CD4-positive, CD25-positive, alpha-beta regulatory T cell (primary cell): Measurements from ENCODE around the gene TIE1. TPM values are rescaled to one million over a fixed set of nuclear protein-coding genes. Genes with fewer than 3 reads are reported as not detected.

Experiments used
- ATAC-seq, 2 donors: fragments of 150-1000 bp; cut with Tn5 transposase; one replicate each; pipeline ENCODE4 v1.10.0; 2021; ENCODE audit warnings: low read depth in 2 of 2, moderate number of reproducible peaks in 2 of 2, moderate library complexity in 1 of 2
- DNase-seq, 3 donors: peaks; one replicate each; pipeline versions ENCODE4 v3.0.0 to v3.0.0-alpha.2; 2012 to 2022; ENCODE audit warnings: mixed read lengths in 1 of 3
- H3K27ac ChIP-seq: one replicate; pipeline ENCODE4 v1.7.0; 2013; ENCODE audit warnings: mild to moderate bottlenecking, low read length; ENCODE audit not compliant: insufficient read depth, poor library complexity, severe bottlenecking
- H3K27me3 ChIP-seq: one replicate; pipeline ENCODE4 v1.7.0; 2013; ENCODE audit warnings: low read length; ENCODE audit not compliant: control insufficient read depth, insufficient read depth
- H3K36me3 ChIP-seq: one replicate; pipeline ENCODE4 v1.7.0; 2013; ENCODE audit warnings: mild to moderate bottlenecking, low read length, moderate library complexity; ENCODE audit not compliant: control insufficient read depth, insufficient read depth
- H3K4me1 ChIP-seq: 2 replicates; pipeline ENCODE4 v1.7.0; 2013; ENCODE audit warnings: mild to moderate bottlenecking, low read length; ENCODE audit not compliant: insufficient read depth, control insufficient read depth, poor library complexity, severe bottlenecking
- H3K4me3 ChIP-seq: one replicate; pipeline ENCODE4 v1.7.0; 2013; ENCODE audit warnings: low read depth, mild to moderate bottlenecking, low read length, moderate library complexity
- H3K9me3 ChIP-seq, 2 experiments: 1 replicate in 1 of 2; 2 replicates in 1 of 2; pipeline ENCODE4 v1.7.0; 2013; ENCODE audit warnings: low read length in 2 of 2, mild to moderate bottlenecking in 1 of 2, moderate library complexity in 1 of 2; ENCODE audit not compliant: control insufficient read depth in 2 of 2
- H3K27ac Mint-ChIP-seq, 3 donors: one replicate each; pipeline ENCODE4 v1.8.0; 2020 to 2022; ENCODE audit warnings: mild to moderate bottlenecking in 3 of 3, mixed read lengths in 3 of 3, moderate library complexity in 2 of 3
- H3K27me3 Mint-ChIP-seq: one replicate; pipeline ENCODE4 v1.8.0; 2022; ENCODE audit warnings: mild to moderate bottlenecking, mixed read lengths
- H3K36me3 Mint-ChIP-seq: one replicate; pipeline ENCODE4 v1.8.0; 2020; ENCODE audit warnings: mixed read lengths
- H3K4me1 Mint-ChIP-seq, 4 donors: one replicate each; pipeline ENCODE4 v1.8.0; 2020 to 2022; ENCODE audit warnings: mixed read lengths in 4 of 4, mild to moderate bottlenecking in 1 of 4
- H3K4me3 Mint-ChIP-seq, 4 donors: one replicate each; pipeline ENCODE4 v1.8.0; 2020 to 2022; ENCODE audit warnings: mild to moderate bottlenecking in 4 of 4, mixed read lengths in 4 of 4, moderate library complexity in 3 of 4
- H3K9me3 Mint-ChIP-seq, 7 donors: one replicate each; pipeline ENCODE4 v1.8.0; 2020 to 2022; ENCODE audit warnings: mixed read lengths in 7 of 7, mild to moderate bottlenecking in 3 of 7, moderate library complexity in 2 of 7
- polyA plus RNA-seq, 4 donors: library from polyadenylated mRNA; unstranded; fragments of 300-500 nt; fragmentation: Illumina TruSeq; gene quantifications; one replicate each; pipeline ENCODE4 v1.2.3, GENCODE V29; 2021
- total RNA-seq: library from RNA; stranded (reverse); gene quantifications from one replicate; pipeline ENCODE4 v1.2.3, GENCODE V29; 2022

Gene TIE1
- total and polyA plus RNA-seq, 5 donors from 2014 or later: 1.3 TPM; not detected in 4

DNA sequence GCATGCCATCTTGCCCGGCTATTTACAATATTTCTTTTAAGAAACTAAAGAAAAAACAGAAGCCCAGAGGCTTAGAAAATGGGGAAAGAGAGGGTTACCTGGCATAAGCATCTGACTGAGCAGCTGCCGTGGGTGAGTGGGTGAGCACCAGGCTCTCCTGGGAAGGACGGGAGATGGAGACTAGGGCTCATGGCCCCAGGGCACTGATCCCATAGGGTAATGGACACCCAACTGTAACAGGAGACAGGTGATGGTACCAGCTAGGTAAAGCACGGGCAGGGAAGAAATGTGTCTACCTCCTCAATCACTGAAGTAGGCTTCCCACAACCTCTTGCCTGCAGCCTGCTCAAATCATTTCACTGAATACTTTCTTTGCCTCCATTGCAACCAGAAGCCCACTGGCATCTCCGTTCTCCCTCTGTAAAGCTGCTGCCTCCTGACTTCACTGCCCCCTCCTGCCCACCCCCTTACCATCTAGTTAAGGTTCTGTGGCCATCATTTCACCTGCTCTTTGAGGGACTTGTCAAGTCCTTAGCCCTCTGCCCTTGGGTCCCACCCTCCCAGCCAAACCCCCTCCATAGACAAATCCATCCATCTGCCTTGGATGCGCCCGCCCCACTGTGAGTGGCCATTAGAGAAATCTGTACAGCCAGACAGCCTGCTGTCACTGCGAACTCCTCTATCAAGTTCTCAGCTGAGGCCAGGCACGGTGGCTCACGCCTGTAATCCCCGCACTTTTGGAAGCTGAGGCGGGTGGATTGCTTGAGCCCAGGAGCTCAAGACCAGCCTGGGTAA lies 24.8 kb upstream of the TIE1 start:
- Mint-ChIP-seq H3K36me3 (peaks cover 5% of the 10 kb centered on the region), H3K4me3 (no peak overlapping the region), H3K9me3 (peaks cover 0 to 6% (median 2%) of the 10 kb centered on the region in 7 donors), H3K27ac (no peak overlapping the region), H3K27me3 (peaks cover 7% of the 10 kb centered on the region), H3K4me1 (peaks cover 0 to 20% (median 9%) of the 10 kb centered on the region in 4 donors)
- Histone ChIP-seq H3K27ac (no peak overlapping the region), H3K36me3 (no peaks in the 10 kb centered on the region), H3K4me3 (no peak overlapping the region), H3K27me3 (no peaks in the 10 kb centered on the region), H3K9me3 (no peaks in the 10 kb centered on the region), H3K4me1 (peaks cover 5% of the 10 kb centered on the region)
- DNase-seq (no peak), ATAC-seq (no peak)

GRCh38 chr1:43276673-43277072 lies 24.1 kb upstream of the TIE1 start:
- Histone ChIP-seq H3K4me1 (peaks cover 5% of the 10 kb centered on the region), H3K27me3 (no peaks in the 10 kb centered on the region), H3K36me3 (no peaks in the 10 kb centered on the region), H3K9me3 (no peaks in the 10 kb centered on the region), H3K4me3 (no peak overlapping the region), H3K27ac (no peak overlapping the region)
- no peak for ATAC-seq
- Mint-ChIP-seq H3K4me1 (peaks cover 0 to 14% (median 8%) of the 10 kb centered on the region in 4 donors), H3K27ac (no peak overlapping the region), H3K27me3 (peaks cover 4% of the 10 kb centered on the region), H3K4me3 (no peak overlapping the region), H3K36me3 (peaks cover 5% of the 10 kb centered on the region), H3K9me3 (peaks cover 0 to 6% (median under 1%) of the 10 kb centered on the region in 7 donors)
- no peak for DNase-seq

DNA sequence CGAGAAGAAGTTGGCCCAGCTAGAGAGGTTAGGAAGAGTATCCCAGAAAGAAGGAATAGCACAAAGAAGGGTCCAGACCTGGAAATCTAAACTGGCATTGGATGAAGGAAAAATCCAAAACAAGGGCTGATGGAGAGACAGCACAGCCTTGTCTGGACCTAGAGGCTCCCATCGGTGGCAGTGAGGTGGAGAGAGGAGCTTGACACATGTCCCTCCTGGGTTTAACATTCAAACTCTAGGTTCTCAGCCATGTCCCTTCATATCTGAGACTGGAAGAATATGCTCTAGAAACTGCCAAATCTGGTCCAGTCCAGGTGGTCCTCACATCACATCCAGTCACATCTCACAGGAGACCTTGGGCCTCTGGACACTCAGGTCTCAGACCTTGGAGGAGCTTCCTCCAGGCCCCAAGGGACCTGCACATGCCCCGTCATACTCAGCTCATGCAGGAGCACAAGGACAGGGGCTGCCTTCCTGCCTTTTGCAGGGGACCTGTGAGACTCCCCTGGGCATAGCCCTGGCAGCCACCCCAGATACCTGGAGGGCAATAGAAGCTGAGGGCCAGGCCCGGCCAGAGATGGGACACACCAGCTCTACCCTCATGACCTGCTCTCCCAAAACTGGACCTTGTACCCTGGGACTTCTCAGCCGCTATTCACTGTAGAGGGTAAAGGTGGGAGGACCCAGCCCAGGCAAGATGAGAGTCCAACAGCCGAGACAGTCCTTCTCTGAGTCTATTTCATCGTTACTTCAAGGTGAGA lies 23.5 kb upstream of the TIE1 start:
- peaks cover 0 to 11% (median 8%) of the 10 kb centered on the region in 4 donors for H3K4me1 Mint-ChIP-seq
- ATAC-seq: no peak

GRCh38 chr1:43279161-43279560 lies 21.6 kb upstream of the TIE1 start:
- Mint-ChIP-seq H3K4me3 (no peak overlapping the region), H3K27ac (no peak overlapping the region), H3K27me3 (peaks cover 4% of the 10 kb centered on the region), H3K9me3 (peaks cover 0 to 5% (median 0%) of the 10 kb centered on the region in 7 donors), H3K4me1 (peaks cover 0 to 11% (median 8%) of the 10 kb centered on the region in 4 donors), H3K36me3 (peaks cover 5% of the 10 kb centered on the region)
- Histone ChIP-seq H3K9me3 (no peaks in the 10 kb centered on the region), H3K36me3 (no peaks in the 10 kb centered on the region), H3K27me3 (no peaks in the 10 kb centered on the region), H3K4me1 (peaks cover 4% of the 10 kb centered on the region), H3K27ac (no peak overlapping the region), H3K4me3 (no peak overlapping the region)
- DNase-seq (no peak), ATAC-seq (no peak)

More for the DNA sequence above, 23.5 kb upstream of the TIE1 start:
- Mint-ChIP-seq H3K4me3 (no peak overlapping the region), H3K36me3 (peaks cover 5% of the 10 kb centered on the region), H3K27ac (no peak overlapping the region), H3K9me3 (peaks cover 0 to 6% (median 0%) of the 10 kb centered on the region in 7 donors), H3K27me3 (peaks cover 4% of the 10 kb centered on the region)
- no peak overlapping the region for H3K4me3 ChIP-seq
- no peaks in the 10 kb centered on the region for H3K27me3 ChIP-seq
- peaks cover 5% of the 10 kb centered on the region for H3K4me1 ChIP-seq
- H3K27ac ChIP-seq: no peak overlapping the region
- no peaks in the 10 kb centered on the region for H3K9me3 ChIP-seq
- H3K36me3 ChIP-seq: no peaks in the 10 kb centered on the region
- DNase-seq: no peak

- H3K4me3 ChIP-seq: no peak overlapping the region
- H3K27ac ChIP-seq: no peak overlapping the region
- H3K27me3 ChIP-seq: no peaks in the 10 kb centered on the region
- H3K36me3 Mint-ChIP-seq: peaks cover 5% of the 10 kb centered on the region
- H3K4me1 Mint-ChIP-seq: peaks cover 0 to 7% (median 4%) of the 10 kb centered on the region in 4 donors
- no peak for ATAC-seq
- H3K4me3 Mint-ChIP-seq: no peak overlapping the region
- H3K4me1 ChIP-seq: no peaks in the 10 kb centered on the region
- H3K9me3 ChIP-seq: no peaks in the 10 kb centered on the region
- H3K27me3 Mint-ChIP-seq: peaks cover 4% of the 10 kb centered on the region
- no peaks in the 10 kb centered on the region for H3K36me3 ChIP-seq
- H3K9me3 Mint-ChIP-seq: peaks cover 0 to 4% (median 0%) of the 10 kb centered on the region in 7 donors
- H3K27ac Mint-ChIP-seq: no peak overlapping the region
- DNase-seq: no peak
These were observed 21.1 kb upstream of the TIE1 start for GRCh38 chr1:43279666-43280065.

GRCh38 chr1:43280692-43281091 lies 20.1 kb upstream of the TIE1 start:
- ATAC-seq: no peak
- H3K4me1 ChIP-seq: no peaks in the 10 kb centered on the region
- H3K27ac ChIP-seq: no peak overlapping the region
- DNase-seq: no peak
- Mint-ChIP-seq H3K27ac (no peak overlapping the region), H3K36me3 (no peaks in the 10 kb centered on the region), H3K4me3 (no peak overlapping the region), H3K4me1 (peaks cover 0 to 2% (median 0%) of the 10 kb centered on the region in 4 donors), H3K9me3 (no peaks in the 10 kb centered on the region), H3K27me3 (peaks cover 4% of the 10 kb centered on the region)
- no peaks in the 10 kb centered on the region for H3K36me3 ChIP-seq
- no peaks in the 10 kb centered on the region for H3K27me3 ChIP-seq
- no peak overlapping the region for H3K4me3 ChIP-seq
- no peaks in the 10 kb centered on the region for H3K9me3 ChIP-seq

DNA sequence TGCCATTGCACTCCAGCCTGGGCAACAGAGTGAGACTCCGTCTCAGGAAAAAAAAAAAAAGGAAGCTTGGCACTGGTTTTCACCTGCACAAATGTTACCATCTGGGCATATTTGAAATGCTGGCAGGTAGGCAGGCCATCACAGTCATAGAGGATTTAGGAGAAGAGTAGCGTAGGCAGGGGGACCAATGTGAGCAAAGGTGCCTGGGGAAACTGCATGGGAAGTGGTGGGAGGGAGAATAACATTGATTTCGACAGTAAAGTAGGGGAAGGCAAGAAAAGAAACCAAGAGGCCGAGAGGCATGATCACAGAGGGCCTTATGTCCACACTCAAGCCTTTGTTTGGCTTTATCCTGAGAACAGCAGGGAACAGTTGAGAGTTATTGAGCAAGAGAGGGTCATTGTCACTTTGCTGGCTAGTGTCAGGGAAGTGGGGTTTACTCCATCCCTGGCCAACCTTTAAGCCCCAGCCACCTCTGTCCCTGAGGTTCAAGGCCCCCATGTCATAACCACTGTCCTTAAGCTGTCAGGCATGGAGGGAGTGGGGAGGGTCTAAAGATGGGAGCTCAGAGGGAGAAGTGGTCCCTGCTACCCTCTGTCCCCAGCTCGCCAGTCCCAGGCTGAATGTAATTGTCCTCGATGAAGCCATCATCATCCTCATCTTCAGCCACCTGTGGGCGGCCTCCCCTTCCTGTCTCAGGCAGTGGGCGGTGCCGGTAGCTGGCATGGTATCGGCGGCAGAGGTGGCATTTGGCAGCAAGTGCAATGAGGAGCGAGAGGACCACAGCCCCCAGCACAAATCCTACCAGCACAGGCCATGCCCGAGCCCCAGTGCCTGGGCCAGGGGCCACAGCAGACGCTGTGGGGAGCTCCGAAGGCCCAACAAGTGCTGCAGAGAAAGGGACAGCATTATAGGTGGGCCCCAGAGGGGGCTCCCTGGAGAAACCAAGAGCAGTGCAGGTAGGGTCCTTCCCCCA lies 18.3 kb upstream of the TIE1 start:
- ATAC-seq (no peak), DNase-seq (no peak)
- Mint-ChIP-seq H3K27me3 (peaks cover 4% of the 10 kb centered on the region), H3K4me3 (no peak overlapping the region), H3K27ac (no peak overlapping the region), H3K36me3 (no peaks in the 10 kb centered on the region), H3K9me3 (no peaks in the 10 kb centered on the region), H3K4me1 (peaks cover 0 to 2% (median 0%) of the 10 kb centered on the region in 4 donors)
- Histone ChIP-seq H3K4me3 (no peak overlapping the region), H3K36me3 (no peaks in the 10 kb centered on the region), H3K9me3 (no peaks in the 10 kb centered on the region), H3K27me3 (no peaks in the 10 kb centered on the region), H3K27ac (no peak overlapping the region), H3K4me1 (no peaks in the 10 kb centered on the region)
